HEK293 (cell line): ENCODE results near the gene SETDB2.

Source experiments
- CTCF ChIP-seq: fragments of 450-650 bp; formaldehyde crosslinking; IDR thresholded peaks from 2 replicates; pipeline ENCODE4 v1.5.1; 2016; ENCODE audit warnings: missing biosample characterization, missing genetic modification characterization
- SCRT2 ChIP-seq: fragments of 450-650 bp; formaldehyde crosslinking; IDR thresholded peaks from 2 replicates; pipeline ENCODE4 v1.5.1; 2016; ENCODE audit warnings: missing biosample characterization, missing genetic modification characterization
- SETDB1 ChIP-seq: IDR thresholded peaks from one replicate; pipeline ENCODE4 v1.6.1; 2017; ENCODE audit warnings: mild to moderate bottlenecking, low read length, moderate library complexity, mixed read lengths; ENCODE audit not compliant: insufficient read length
- ZBTB20 ChIP-seq: fragments of 450-650 bp; formaldehyde crosslinking; IDR thresholded peaks from 2 replicates; pipeline ENCODE4 v1.5.1; 2016; ENCODE audit warnings: missing biosample characterization, missing genetic modification characterization
- ZFP37 ChIP-seq: fragments of 450-650 bp; formaldehyde crosslinking; IDR thresholded peaks from 2 replicates; pipeline ENCODE4 v1.5.1; 2016; ENCODE audit warnings: missing biosample characterization, missing genetic modification characterization
- ZNF433 ChIP-seq: fragments of 450-650 bp; formaldehyde crosslinking; IDR thresholded peaks from 2 replicates; pipeline ENCODE4 v1.5.1; 2016; ENCODE audit warnings: missing biosample characterization, missing genetic modification characterization, low read depth
- ZNF544 ChIP-seq: fragments of 450-650 bp; formaldehyde crosslinking; IDR thresholded peaks from 2 replicates; pipeline ENCODE4 v1.5.0; 2017; ENCODE audit warnings: missing biosample characterization, missing genetic modification characterization
- ZNF558 ChIP-seq: fragments of 450-650 bp; formaldehyde crosslinking; IDR thresholded peaks from 2 replicates; pipeline ENCODE4 v1.5.1; 2016; ENCODE audit warnings: missing biosample characterization, missing genetic modification characterization
- ZNF677 ChIP-seq: fragments of 450-650 bp; IDR thresholded peaks from 2 replicates; pipeline ENCODE4 v1.5.0; 2018; ENCODE audit warnings: missing biosample characterization, mild to moderate bottlenecking, missing genetic modification characterization, moderate library complexity
- ZNF704 ChIP-seq: fragments of 450-650 bp; formaldehyde crosslinking; IDR thresholded peaks from 2 replicates; pipeline ENCODE4 v1.5.1; 2016; ENCODE audit warnings: missing biosample characterization, missing genetic modification characterization
- ZSCAN30 ChIP-seq: fragments of 450-650 bp; IDR thresholded peaks from 2 replicates; pipeline ENCODE4 v1.5.1; 2018; ENCODE audit warnings: missing biosample characterization, mild to moderate bottlenecking, missing genetic modification characterization, moderate library complexity

GRCh38 chr13:49532593-49532992 lies 88.5 kb downstream of the SETDB2 start:
- no peak for TF ChIP-seq ZSCAN30
- TF ChIP-seq ZNF544 (tag by site-specific recombination): no peak
- no peak for TF ChIP-seq SETDB1
- TF ChIP-seq CTCF: no peak
- no peak for TF ChIP-seq ZNF677 (tag by site-specific recombination)
- no peak for TF ChIP-seq ZNF704 (tag by site-specific recombination)
- no peak for TF ChIP-seq ZNF433 (tag by site-specific recombination)
- TF ChIP-seq SCRT2: no peak
- TF ChIP-seq ZNF558 (tag by site-specific recombination): no peak
- no peak for TF ChIP-seq ZBTB20 (tag by site-specific recombination)
- no peak for TF ChIP-seq ZFP37 (tag by site-specific recombination)
